Left ventricle myocardium superior (tissue), 1 donor: ENCODE measurements around the gene GAP43. TPM values are rescaled to one million over a fixed set of nuclear protein-coding genes. Genes with fewer than 3 reads are reported as not detected.
A peak's percentile ranks its signal among the peaks of the same experiment; 100 is the strongest.

ENCODE experiments used
- ATAC-seq: fragments of 200-7000 bp; cut with Tn5 transposase; one replicate; pipeline ENCODE4 v1.9.1; 2020; ENCODE audit warnings: mild to moderate bottlenecking, moderate library complexity
- DNase-seq: peaks from one replicate; pipeline ENCODE4 v3.0.0-alpha.2; 2020
- intact Hi-C: fragments of 100-400 bp; cut with micrococcal nuclease; formaldehyde crosslinking; loops from one replicate; pipeline ENCODE4 v1.11.0; 2022
- total RNA-seq: library from RNA; stranded (reverse); fragmentation: NEBNext Ultra II Directional; extraction: Animal tissue kit (Norgen Biotek cat#: 25700); gene quantifications from one replicate; pipeline ENCODE4 v1.2.1, GENCODE V29; 2021
- donor health status: DM: no; HTN: yes; CAD: no; lungs with severe emphysema.

Gene GAP43
- total RNA-seq, 1 donor from 2014 or later: 0.25 TPM

- peak; percentile 90 for DNase-seq
- peak; percentile 96 for ATAC-seq
- intact Hi-C loops: no loop called here
Observed at GRCh38 chr3:115658337-115659181, 35.2 kb downstream of the GAP43 start.

- intact Hi-C loops: no loop called here
- ATAC-seq (no peak), DNase-seq (no peak)
Observed at GRCh38 chr3:115659253-115660220, 36.2 kb downstream of the GAP43 start.

GRCh38 chr3:115660646-115661337, 37.5 kb downstream of the GAP43 start:
- peak; percentile 54 for DNase-seq
- ATAC-seq: peak; percentile 50
- intact Hi-C loops: no loop called here

GRCh38 chr3:115662356-115662755, 39.0 kb downstream of the GAP43 start:
- intact Hi-C loops: no loop called here
- ATAC-seq (no peak), DNase-seq (no peak)

- DNase-seq (no peak), ATAC-seq (no peak)
- intact Hi-C loops: no loop called here
Observed at GRCh38 chr3:115663414-115663813, 40.1 kb downstream of the GAP43 start.

GRCh38 chr3:115666081-115666480, 42.8 kb downstream of the GAP43 start:
- intact Hi-C loops: no loop called here
- ATAC-seq: no peak
- no peak for DNase-seq

- intact Hi-C loops: no loop called here
- DNase-seq (no peak), ATAC-seq (peak; percentile 29)
Observed at GRCh38 chr3:115666920-115667737, 43.8 kb downstream of the GAP43 start.

GRCh38 chr3:115667738-115668065, 44.4 kb downstream of the GAP43 start:
- ATAC-seq: no peak

GRCh38 chr3:115670911-115671310, 47.6 kb downstream of the GAP43 start:
- ATAC-seq (no peak), DNase-seq (no peak)
- intact Hi-C loops: no loop called here

More at GRCh38 chr3:115667738-115668065, 44.4 kb downstream of the GAP43 start:
- intact Hi-C loops: no loop called here
- no peak for DNase-seq

GRCh38 chr3:115671761-115672455, 48.6 kb downstream of the GAP43 start:
- intact Hi-C loops: no loop called here
- DNase-seq (no peak), ATAC-seq (peak; percentile 60)

GRCh38 chr3:115673881-115674280, 50.6 kb downstream of the GAP43 start:
- ATAC-seq (no peak), DNase-seq (no peak)
- intact Hi-C loops: no loop called here

- DNase-seq: no peak
- intact Hi-C loops: no loop called here
- no peak for ATAC-seq
Observed at GRCh38 chr3:115676336-115676735, 53.0 kb downstream of the GAP43 start.

- DNase-seq (no peak), ATAC-seq (no peak)
- intact Hi-C loops: no loop called here
Observed at GRCh38 chr3:115680803-115681345, 57.6 kb downstream of the GAP43 start.

- intact Hi-C loops: no loop called here
- ATAC-seq (no peak), DNase-seq (no peak)
Observed at GRCh38 chr3:115681736-115682135, 58.4 kb downstream of the GAP43 start.

- ATAC-seq: no peak
- intact Hi-C loops: no loop called here
- no peak for DNase-seq
Observed at GRCh38 chr3:115683305-115683704, 60.0 kb downstream of the GAP43 start.

GRCh38 chr3:115683773-115684172, 60.5 kb downstream of the GAP43 start:
- intact Hi-C loops: no loop called here
- DNase-seq (no peak), ATAC-seq (no peak)

GRCh38 chr3:115685097-115685496, 61.8 kb downstream of the GAP43 start:
- DNase-seq (no peak), ATAC-seq (no peak)
- intact Hi-C loops: no loop called here

- DNase-seq (no peak), ATAC-seq (no peak)
- intact Hi-C loops: no loop called here
Observed at GRCh38 chr3:115687721-115688120, 64.4 kb downstream of the GAP43 start.
